Measurements from ENCODE around the gene CABLES1. TPM values are rescaled to one million over a fixed set of nuclear protein-coding genes. Genes with fewer than 3 reads are reported as not detected.

Gene CABLES1
- total and polyA plus RNA-seq, 2 experiments from 2014 or later: 7.2 to 10.8 TPM

DNA sequence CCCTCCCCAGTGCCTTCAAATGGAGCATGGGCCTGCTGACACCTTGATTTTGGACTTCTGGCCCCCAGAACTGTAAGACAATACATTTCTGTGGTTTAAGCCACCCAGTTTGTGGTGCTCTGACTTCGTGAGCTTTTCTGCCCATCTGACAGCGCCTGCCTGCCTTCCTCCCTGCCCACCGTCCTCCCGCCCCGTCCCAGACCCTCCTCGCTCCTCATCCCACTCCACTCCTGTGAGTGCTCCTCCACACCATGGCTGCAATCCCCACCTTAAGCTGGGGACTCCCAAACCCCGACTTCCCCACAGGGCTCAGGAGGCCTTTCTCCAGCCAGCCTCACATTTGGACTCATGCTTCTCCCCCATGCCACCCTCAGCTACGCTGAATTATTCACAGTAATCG lies 70.7 kb downstream of the CABLES1 start:
- no peak overlapping the region for H3K4me2 ChIP-seq
- no peaks in the 10 kb centered on the region for H3K79me2 ChIP-seq
- H4K20me1 ChIP-seq (ENCODE audit: insufficient read depth, poor library complexity, severe bottlenecking): no peaks in the 10 kb centered on the region
- TF ChIP-seq EZH2 (IDR thresholded peaks at IDR 0.05; ENCODE audit: borderline replicate concordance) (no peak), EZH2phosphoT487 (IDR thresholded peaks at IDR 0.05; ENCODE audit: low read depth, severe bottlenecking, unreplicated experiment) (no peak)
- TF ChIP-seq, protein P1, sequence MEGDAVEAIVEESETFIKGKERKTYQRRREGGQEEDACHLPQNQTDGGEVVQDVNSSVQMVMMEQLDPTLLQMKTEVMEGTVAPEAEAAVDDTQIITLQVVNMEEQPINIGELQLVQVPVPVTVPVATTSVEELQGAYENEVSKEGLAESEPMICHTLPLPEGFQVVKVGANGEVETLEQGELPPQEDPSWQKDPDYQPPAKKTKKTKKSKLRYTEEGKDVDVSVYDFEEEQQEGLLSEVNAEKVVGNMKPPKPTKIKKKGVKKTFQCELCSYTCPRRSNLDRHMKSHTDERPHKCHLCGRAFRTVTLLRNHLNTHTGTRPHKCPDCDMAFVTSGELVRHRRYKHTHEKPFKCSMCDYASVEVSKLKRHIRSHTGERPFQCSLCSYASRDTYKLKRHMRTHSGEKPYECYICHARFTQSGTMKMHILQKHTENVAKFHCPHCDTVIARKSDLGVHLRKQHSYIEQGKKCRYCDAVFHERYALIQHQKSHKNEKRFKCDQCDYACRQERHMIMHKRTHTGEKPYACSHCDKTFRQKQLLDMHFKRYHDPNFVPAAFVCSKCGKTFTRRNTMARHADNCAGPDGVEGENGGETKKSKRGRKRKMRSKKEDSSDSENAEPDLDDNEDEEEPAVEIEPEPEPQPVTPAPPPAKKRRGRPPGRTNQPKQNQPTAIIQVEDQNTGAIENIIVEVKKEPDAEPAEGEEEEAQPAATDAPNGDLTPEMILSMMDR (IDR thresholded peaks at IDR 0.05; ENCODE audit: poor library complexity): no peak
- no peak for DNase-seq (ENCODE audit: low spot score)
- no peaks in the 10 kb centered on the region for H3K9me2 ChIP-seq (replicated peaks; ENCODE audit: insufficient read depth)
- no peaks in the 10 kb centered on the region for H3K9me3 ChIP-seq (ENCODE audit: low read depth)
- H2AFZ ChIP-seq: no peak overlapping the region
- no peaks in the 10 kb centered on the region for H3K4me1 ChIP-seq (ENCODE audit: insufficient read depth)
- H3K4me3 ChIP-seq: no peak overlapping the region
- H3K27ac ChIP-seq: no peak overlapping the region
- no peaks in the 10 kb centered on the region for H3K36me3 ChIP-seq (replicated peaks; ENCODE audit: insufficient read depth, low read depth)
- WGBS (ENCODE audit: low lambda C conversion rate, missing lambda C conversion rate): 95% methylated on average over 8 of the region's 9 CpGs
- no peaks in the 10 kb centered on the region for H3K27me3 ChIP-seq

GRCh38 chr18:23207191-23207955 lies 72.1 kb downstream of the CABLES1 start:
- WGBS (ENCODE audit: low lambda C conversion rate, missing lambda C conversion rate): 85% methylated on average over 9 of the region's 9 CpGs
- DNase-seq (ENCODE audit: low spot score): no peak
- H3K9me2 ChIP-seq (replicated peaks; ENCODE audit: insufficient read depth): no peaks in the 10 kb centered on the region
- H3K27ac ChIP-seq: no peak overlapping the region
- H3K36me3 ChIP-seq (replicated peaks; ENCODE audit: insufficient read depth, low read depth): no peaks in the 10 kb centered on the region
- no peak overlapping the region for H3K4me3 ChIP-seq
- TF ChIP-seq EZH2phosphoT487 (IDR thresholded peaks at IDR 0.05; ENCODE audit: low read depth, severe bottlenecking, unreplicated experiment): no peak
- TF ChIP-seq, protein P1 (IDR thresholded peaks at IDR 0.05; ENCODE audit: poor library complexity): no peak
- no peak for TF ChIP-seq EZH2 (IDR thresholded peaks at IDR 0.05; ENCODE audit: borderline replicate concordance)
- H3K4me2 ChIP-seq: no peak overlapping the region
- no peaks in the 10 kb centered on the region for H4K20me1 ChIP-seq (ENCODE audit: insufficient read depth, poor library complexity, severe bottlenecking)
- no peaks in the 10 kb centered on the region for H3K27me3 ChIP-seq
- no peaks in the 10 kb centered on the region for H3K79me2 ChIP-seq
- no peak overlapping the region for H2AFZ ChIP-seq
- H3K4me1 ChIP-seq (ENCODE audit: insufficient read depth): no peaks in the 10 kb centered on the region
- H3K9me3 ChIP-seq (ENCODE audit: low read depth): no peaks in the 10 kb centered on the region

- WGBS (ENCODE audit: low lambda C conversion rate, missing lambda C conversion rate): 98% methylated on average over 6 of the region's 6 CpGs
- Histone ChIP-seq H3K9me3 (ENCODE audit: low read depth) (no peaks in the 10 kb centered on the region), H3K4me2 (no peak overlapping the region), H3K27ac (no peak overlapping the region), H3K27me3 (no peaks in the 10 kb centered on the region), H3K4me1 (ENCODE audit: insufficient read depth) (no peaks in the 10 kb centered on the region), H3K9me2 (replicated peaks; ENCODE audit: insufficient read depth) (no peaks in the 10 kb centered on the region), H2AFZ (no peak overlapping the region), H4K20me1 (ENCODE audit: insufficient read depth, poor library complexity, severe bottlenecking) (no peaks in the 10 kb centered on the region), H3K4me3 (no peak overlapping the region), H3K79me2 (no peaks in the 10 kb centered on the region), H3K36me3 (replicated peaks; ENCODE audit: insufficient read depth, low read depth) (no peaks in the 10 kb centered on the region)
- no peak for DNase-seq (ENCODE audit: low spot score)
- TF ChIP-seq, protein P1 (IDR thresholded peaks at IDR 0.05; ENCODE audit: poor library complexity): no peak
- TF ChIP-seq EZH2phosphoT487 (IDR thresholded peaks at IDR 0.05; ENCODE audit: low read depth, severe bottlenecking, unreplicated experiment): no peak
- TF ChIP-seq EZH2 (IDR thresholded peaks at IDR 0.05; ENCODE audit: borderline replicate concordance): no peak
Observed at GRCh38 chr18:23207994-23208393, 72.7 kb downstream of the CABLES1 start.
